HG03097 (cell line): ENCODE data around the gene ORAI3.
"Not testable (repeated sequence)": the region's sequence is repeated elsewhere in the genome, so short reads cannot be mapped to it uniquely, and the experiment has no call there.

Experiments
- ATAC-seq: cut with Tn5 transposase; IDR thresholded peaks from one replicate; pipeline ENCODE4 v1.9.1; 2021; ENCODE audit not compliant: unreplicated experiment, low FRiP score

Gene ORAI3

GRCh38 chr16:30923554-30924075, 25.3 kb upstream of the ORAI3 start, which contains the start of gene FBXL19:
FBXL19 (plus strand) TSS chr16:30923572; CDS start chr16:30925755, 2,183 bp downstream.
- ATAC-seq = no peak

DNA sequence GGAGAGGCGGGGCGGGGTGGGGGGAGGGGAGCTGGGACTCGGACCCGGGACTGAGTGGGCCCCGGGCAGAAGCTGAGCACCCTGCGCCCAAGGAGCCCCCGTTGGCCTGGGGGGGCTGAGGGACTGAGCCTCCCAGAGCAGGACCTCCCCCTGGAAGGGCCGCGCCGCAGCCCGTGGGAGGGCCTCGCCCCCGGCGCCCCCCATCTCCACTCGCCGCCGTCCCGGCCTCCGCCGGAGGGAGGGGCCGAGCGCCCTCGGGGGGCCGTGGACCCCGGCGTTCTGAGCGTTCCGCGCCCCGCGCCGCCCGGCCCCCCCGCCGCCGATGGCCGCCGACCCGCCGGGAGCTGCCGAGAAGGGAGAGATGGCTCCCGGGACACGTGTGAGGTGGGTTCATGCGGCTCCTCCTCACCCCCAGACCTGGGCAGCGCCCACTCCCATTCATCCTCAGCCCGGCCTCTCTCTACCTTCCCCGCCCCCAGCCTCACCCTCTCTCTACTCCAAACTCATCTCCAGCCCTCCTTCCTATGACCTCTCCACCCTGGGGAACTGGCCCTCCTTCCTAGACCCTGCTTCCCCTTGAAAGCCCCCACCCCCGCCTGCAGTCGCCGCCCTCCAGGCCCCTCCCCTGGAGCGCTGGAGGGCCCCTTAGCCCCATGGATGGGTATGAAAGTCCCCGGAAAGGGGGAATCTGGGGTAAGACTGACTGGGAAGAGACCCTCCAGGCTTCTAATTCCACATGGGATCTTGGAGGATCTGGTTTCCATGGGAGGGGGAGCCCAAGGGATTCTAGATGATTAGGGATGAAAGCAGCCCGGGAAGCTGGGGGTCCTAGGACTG, 24.6 kb upstream of the ORAI3 start:
- no peak for ATAC-seq

- ATAC-seq = no peak
Measured at GRCh38 chr16:30924913-30925631, 23.8 kb upstream of the ORAI3 start.

DNA sequence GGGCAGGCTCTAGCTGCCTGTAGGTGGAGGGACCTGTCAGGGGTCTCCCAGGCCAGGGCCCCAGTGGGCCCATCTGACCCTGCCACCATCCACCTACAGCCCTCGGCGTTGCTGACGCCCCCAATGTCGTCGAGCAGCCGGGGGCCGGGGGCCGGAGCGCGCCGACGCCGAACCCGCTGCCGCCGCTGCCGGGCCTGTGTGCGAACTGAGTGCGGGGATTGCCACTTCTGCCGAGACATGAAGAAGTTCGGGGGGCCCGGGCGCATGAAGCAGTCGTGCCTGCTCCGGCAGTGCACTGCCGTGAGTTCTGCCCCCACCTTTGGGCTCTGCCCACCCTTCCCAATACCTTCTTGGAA, 23.3 kb upstream of the ORAI3 start:
- no peak for ATAC-seq

GRCh38 chr16:30925995-30926811, 22.7 kb upstream of the ORAI3 start:
- no peak for ATAC-seq

GRCh38 chr16:30926937-30927788, 21.7 kb upstream of the ORAI3 start:
- no peak for ATAC-seq

GRCh38 chr16:30927789-30928378, 21.0 kb upstream of the ORAI3 start:
- no peak for ATAC-seq

DNA sequence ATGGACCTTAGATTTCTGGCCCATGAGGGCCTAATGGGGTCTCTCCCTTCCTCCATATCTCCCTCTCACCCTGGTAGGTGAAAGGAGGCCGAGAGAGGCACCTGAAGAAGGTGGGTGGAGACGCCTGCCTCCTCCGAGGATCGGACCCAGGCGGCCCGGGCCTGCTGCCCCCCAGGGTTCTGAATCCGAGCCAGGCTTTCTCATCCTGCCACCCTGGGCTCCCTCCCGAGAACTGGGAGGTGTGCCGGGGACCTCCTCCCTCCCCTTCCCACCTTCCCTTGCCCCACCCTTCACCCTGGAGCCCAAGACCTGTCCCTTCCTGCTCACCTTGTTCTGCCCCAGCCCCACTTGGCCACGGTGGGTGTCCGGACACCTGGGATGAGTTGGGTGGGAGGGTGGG, 20.5 kb upstream of the ORAI3 start:
- ATAC-seq = no peak

- no peak for ATAC-seq
Measured at GRCh38 chr16:30929167-30929566, 19.7 kb upstream of the ORAI3 start.

GRCh38 chr16:30930160-30930571, 18.7 kb upstream of the ORAI3 start:
- ATAC-seq = no peak

DNA sequence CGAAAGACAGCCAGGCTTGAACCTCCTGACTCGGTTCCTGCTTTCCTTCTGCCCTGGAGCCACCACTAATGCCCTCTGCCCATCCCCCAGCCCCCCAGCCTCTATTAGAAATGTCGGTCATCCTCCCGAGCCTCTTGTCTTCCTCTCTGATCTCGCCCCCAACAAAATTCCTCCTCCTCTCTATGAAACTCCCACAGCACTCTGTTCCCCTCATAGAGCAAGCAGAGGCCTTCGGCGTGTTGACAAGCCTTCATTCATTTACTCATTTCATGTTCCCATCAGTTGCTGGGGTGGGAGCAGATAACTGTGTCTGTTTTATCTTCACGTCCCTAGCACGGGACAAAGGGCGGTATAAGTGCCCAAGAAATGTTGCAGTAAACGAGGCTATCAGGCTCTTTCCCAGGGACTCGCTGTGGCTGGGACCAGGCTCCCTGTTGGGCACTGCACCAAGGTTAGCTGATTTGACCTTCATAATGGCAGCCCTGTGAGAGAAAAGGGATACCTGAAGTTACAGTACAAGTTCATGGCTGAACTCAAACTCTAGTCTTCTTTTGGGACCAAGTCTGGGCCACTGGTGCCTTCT, 17.7 kb upstream of the ORAI3 start:
- no peak for ATAC-seq

DNA sequence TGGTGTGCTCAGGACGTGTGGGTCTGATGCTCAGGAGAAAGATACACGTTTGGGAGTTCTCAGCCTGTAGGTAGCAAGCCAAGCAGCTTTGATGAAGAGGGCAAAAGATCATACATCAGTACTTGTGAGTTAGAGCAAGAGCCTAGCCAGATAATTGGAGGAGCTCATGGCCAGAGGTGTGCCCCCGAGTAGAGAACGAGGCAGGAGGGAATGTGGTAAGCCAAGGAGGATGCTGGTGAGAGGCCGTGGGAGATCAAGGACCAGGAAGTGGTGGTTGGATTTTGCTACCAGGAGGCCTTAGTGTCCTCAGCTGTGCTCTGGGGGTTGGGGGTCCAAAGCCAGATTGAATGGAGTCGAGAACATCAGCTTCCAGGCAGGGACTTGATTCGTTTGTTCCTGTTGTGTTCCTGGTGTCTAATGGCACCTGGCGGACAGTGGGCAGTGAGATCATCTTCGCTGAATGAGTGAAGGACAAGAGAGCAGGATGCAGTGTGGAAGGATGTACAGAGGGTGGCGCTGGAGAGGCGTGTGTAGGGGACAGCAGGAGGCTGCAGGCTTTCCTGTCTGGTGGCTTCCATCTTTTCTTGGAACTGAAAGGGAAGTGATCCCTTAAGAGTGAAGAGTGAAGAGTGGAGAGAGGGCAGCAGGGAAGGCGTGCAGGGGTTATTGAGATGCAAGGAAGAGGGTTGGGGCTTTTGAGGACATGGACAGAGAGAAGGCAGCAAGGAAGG, 13.9 kb upstream of the ORAI3 start:
- ATAC-seq = no peak

GRCh38 chr16:30937692-30938091, 11.2 kb upstream of the ORAI3 start:
- ATAC-seq = no peak

- ATAC-seq = not testable (repeated sequence)
Measured at GRCh38 chr16:30939571-30939970, 9.3 kb upstream of the ORAI3 start.

- ATAC-seq = peak; percentile 64
Measured at GRCh38 chr16:30941600-30942425, 7.1 kb upstream of the ORAI3 start.

DNA sequence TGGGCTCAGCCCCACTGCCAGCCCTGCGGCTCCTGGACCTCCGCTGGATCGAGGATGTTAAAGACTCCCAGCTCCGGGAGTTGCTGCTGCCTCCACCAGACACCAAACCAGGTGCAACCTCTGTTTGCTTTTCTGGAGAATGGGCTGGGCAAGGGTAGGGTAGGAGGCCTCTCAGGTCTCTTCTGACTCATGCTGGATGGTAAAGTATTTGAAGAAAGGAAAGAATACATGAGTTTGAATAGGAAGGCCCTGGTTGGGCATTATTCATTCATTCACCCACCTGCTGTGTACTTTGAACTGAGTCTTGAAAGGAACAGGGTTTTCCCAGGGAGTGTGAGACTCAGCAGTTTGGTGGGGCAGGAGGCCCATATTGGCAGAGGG, 6.5 kb upstream of the ORAI3 start:
- ATAC-seq = no peak

- no peak for ATAC-seq
Measured at GRCh38 chr16:30944352-30944751, 4.5 kb upstream of the ORAI3 start.
